Stimulated activated CD4-positive, alpha-beta T cell treated with anti-CD3 and anti-CD28 coated beads, TNF-alpha, amount 100 ng/mL, for 1 hour (primary cell): ENCODE results near the gene CDKAL1.

Source experiments
- DNase-seq, 3 donors: peaks; one replicate each; pipeline ENCODE4 v3.0.0-alpha.2; 2020; ENCODE audit warnings: low read depth in 3 of 3, low spot score in 1 of 3

Gene CDKAL1

DNA sequence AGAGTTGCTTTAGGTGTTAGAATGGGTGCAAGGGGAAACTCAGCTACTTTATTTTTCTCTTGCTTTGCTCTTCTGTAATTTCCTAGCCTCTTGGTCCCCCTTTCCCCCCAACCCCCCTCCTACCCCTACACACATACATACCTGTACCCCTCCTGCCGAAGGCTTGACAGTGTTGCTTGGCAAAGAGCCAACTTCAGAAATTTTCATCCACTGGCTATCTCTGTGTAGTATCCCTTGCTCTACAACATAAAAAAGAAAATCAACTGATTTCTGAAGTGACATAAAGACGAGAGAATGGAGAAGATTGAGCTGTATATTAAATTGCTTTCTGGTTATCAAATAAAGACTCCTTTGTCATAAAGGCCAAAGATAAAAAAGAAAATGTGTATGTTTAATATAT lies 561.2 kb downstream of the CDKAL1 start:
- no peak for DNase-seq

DNA sequence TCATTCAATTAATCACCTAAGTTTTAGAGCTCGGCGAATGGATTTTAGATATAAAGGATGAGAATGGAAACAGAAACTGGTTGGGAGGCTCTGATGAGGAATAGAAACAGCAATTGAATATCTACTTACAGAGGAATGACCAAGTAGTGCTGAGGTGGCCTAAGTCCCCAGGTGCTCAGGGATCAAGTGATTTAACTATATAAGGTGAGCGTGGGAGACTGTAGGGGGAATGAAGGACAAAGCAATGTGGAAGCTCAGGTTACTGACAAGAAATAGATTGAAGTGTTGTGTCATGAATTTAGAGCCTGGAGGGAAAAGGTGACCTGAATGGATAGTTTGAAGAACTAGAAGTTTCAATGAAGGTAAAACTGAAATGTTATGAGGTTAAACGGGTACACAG lies 563.9 kb downstream of the CDKAL1 start:
- DNase-seq = no peak

DNA sequence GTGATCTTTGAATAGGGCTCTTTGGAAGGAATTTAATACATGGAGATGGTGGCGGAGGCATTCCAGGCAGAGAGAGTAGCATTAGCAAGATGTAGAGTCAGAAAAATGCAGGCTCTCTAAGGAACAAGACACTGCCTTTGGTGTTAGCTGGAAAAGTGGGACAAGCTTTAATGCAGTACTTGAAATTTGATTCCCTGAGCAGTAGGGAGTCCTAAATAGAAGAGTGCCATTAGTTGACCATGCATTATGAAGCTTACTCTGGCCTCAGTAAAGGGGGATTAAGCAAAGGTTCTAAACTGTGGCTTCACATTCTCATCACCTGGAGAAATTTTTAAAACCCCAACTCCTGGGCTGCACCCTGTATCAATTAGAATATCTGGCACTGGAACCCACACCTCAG lies 564.5 kb downstream of the CDKAL1 start:
- no peak for DNase-seq

DNA sequence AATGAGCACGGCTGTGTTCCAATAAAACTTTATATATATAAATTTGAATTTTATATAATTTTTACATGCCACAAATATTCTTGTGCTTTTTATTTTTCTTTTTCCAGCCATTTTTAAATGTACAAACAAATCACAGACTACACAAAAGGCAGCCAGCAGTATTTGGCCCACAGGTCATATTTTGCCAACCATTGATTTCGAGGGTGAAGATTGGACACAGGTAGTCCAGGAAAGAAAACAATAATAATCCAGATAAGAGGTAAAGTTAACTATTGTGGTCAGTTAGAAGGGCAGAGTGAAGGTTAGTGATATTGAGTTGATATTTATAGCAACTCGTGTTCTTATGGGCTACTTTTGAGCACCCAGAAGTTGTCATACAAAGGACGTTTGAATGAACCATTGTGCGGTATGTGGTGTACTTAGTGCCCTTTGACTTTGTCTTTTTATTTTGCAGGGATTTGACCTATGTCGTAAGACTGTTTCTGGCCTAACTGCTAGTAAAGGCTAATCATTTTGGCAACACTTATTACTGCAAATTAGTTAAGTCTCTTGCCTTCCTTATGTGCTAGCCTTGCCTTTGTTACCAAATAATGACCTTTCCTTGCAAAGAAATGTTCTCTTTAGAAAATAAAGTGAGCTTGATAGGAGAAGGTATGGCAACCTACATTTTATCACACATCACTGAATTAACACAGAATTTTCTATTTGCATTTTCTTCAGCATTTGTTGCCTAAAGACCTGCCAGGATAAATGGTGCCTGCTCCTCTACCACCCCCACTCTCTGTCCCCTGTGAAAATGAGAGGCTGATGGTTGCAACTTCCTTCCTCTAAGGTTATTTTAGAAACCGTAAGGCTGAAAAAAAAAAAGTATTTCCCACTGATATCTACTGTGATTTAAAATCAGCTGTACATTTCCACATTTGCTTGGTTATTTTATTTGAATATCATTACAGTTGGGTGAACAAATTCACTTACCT lies 565.4 kb downstream of the CDKAL1 start:
- no peak for DNase-seq

DNA sequence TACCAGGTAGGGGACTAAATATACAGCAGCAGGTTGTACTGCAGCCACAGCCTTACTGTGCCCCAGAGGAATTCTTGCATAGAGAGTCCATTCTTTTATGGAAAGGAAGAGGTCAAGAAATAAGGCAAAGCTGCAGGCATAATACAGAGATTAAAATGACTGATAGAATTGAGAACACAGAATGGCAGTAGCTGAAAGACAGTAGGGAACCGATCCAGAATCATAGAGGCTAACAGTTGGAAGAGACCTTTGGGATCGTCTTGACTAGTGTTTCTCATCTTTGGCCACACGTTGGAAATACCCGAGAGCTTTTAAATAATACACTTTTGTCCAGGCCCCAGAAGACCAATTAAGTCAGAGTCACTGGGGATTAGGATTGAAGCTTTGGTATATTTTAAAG lies 566.7 kb downstream of the CDKAL1 start:
- no peak for DNase-seq

DNA sequence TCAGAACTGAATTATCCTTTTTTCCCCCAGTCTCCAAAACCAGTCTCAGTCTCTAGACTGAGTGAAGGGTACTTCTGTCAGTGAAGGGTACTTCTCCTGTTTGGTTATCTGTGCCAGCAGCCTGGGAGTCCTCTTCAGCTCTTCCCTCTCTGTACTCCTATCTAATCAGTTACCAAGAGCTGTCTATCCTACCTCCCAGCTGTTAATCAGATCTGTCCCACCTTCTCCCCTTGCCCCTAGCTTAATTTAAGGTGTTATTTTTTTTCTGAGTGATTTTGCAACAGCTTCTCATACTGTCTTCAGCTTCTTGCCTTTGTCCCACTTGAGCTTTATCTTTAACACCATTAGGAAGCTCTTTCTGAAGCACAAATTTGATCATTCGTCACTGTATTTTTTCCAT lies 567.4 kb downstream of the CDKAL1 start:
- no peak for DNase-seq

DNA sequence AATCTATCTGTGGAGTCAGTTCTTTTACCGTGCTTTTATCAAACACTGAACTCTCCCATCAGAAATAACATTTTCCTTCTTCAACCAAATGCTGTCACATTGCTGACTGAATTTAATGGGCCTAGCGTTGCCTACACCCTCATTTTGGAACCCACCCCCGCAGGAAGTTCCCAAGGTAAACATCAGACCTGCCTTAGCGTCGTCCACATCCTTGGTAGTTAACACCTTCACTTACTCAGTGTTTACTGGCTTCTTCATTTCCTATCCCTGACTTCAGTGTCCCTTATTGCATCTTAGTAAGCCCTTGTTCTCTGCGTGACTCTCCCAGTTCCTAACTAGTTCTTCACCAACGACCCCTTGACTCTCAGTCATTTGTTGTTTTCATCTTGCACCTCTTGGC lies 567.9 kb downstream of the CDKAL1 start:
- no peak for DNase-seq

DNA sequence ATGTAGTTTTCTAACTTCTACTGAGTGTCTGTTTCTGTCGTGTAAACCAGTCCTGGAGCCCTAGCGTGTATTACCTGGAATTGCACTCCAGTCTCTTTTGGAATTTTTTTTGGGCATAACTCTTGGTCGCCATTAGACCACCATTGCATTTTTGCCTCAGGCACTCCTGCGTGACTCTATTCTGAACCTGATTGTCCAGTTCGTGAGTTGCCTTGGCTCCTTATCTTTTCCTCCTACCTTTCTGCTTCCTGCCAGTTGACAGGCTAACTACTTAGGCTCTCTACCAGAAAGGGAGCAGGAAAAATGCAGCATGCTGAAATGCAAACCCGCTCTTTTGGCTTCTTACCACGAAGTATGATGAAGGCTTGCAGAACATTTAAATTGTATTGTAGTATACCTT lies 568.4 kb downstream of the CDKAL1 start:
- no peak for DNase-seq

DNA sequence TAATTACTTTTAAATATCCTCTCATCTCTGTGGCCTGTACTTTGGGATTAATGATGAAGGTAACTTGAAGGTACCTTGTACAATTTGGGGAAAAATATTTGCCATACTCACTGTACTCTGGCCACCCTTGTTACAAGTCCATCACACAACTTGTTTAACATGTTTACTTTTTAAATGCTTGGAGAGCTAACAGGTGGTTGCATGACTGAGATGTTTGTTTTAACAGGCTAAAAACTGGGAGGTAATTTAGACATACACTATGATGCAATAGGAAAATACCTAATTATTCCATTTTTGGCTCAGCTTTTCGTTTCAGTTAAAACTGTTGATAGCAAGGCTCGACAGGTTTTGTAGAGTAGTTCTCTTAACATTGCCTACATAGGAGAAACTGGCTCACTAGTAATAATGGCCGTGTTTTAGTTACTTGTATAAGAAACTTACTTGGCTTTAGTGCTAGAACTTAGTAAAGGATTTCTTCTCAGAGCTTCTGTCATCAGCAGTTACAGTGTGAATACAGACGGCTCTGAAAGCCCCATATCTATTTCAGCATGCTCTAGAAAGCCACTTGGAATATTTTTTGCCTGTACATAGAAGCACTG lies 569.5 kb downstream of the CDKAL1 start:
- no peak for DNase-seq

DNA sequence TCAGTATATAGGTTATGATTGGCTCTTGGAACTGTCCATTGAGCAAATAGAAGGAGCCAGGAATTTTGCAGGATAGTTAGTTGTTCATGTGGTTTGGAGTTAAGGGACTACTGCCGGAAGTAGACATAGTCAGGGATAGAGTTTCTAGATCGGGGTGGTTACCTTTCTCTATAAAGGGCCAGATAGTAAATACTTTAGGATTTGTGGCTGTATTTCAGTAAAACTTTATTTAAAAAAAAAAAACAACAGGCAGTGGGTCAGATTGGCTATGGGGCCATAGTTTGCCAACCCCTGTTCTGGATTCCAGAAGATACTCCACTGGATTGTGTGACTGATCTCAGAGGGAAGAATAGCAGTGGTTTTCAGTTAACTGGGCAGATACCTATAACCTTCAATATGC lies 570.0 kb downstream of the CDKAL1 start:
- no peak for DNase-seq

DNA sequence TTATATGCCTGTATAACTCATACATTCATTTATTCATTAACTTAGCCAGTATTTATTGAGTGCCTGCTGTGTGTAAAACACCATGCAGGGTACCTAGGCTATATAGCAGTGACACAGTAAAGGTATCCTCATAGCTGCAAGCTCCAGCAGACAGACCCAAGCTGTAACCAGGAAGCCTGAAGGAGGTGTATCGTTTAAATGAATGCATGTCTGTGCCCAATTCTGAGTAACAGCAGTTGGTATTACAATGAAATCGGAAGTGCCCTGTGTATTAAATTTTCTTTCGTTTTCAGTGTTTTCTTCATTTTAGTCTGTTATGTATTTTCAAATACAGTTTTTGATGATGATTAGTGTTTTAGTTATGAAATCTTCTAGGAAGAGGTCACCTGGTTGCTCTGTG lies 573.5 kb downstream of the CDKAL1 start:
- no peak for DNase-seq

DNA sequence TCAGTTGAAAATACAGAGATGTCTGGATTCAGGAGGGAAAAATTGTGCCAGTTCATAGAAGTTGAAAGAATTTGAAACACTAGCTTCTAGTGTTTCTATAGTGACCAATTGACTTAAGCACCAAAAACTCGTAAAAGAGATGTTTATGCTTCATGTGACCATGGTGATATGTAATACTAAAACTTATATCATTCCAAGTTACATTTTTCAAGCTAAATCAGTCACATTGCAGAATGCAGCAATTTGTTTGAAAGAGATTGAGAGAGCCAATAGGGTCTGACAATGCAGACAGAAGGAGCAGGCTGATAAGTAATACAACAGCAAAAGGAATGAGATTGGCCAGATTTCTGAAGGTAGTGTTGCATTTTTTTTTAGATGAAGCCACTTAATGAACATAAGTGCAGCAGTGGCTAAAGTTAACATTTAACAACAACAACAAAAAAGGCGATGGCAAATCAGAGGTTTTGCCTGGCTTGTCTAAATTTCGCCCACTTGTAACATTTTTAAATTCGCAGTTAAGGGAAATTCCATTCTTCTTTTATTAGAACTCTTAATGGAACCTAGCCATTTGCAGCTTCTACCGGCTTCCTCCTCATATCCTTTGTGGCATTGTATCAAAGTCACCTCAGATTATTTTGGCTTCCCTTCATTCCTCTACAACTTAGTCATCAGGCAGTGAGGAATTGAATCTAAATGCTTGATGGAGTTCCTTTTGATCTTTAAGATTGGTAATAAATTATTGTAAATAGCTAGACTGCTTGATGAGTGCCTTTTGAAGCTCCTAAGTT lies 575.3 kb downstream of the CDKAL1 start:
- DNase-seq = no peak

DNA sequence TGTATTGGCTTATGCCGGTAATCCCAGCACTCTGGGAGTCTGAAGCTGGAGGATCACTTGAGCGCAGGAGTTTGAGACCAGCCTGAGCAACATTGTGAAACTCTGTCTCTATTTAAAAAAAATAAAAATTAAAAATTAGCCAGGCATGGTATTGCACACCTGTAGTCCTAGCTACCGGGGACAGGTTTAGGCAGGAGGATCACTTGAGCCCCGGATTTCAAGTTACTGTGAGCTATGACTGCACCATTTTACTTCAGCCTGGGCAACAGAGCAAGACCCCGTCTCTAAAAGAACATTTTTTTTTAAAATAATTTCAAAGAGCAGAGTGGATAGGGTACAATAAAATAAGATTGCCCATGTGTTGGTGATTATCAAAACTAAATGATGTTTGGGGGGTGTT lies 576.4 kb downstream of the CDKAL1 start:
- DNase-seq = no peak

DNA sequence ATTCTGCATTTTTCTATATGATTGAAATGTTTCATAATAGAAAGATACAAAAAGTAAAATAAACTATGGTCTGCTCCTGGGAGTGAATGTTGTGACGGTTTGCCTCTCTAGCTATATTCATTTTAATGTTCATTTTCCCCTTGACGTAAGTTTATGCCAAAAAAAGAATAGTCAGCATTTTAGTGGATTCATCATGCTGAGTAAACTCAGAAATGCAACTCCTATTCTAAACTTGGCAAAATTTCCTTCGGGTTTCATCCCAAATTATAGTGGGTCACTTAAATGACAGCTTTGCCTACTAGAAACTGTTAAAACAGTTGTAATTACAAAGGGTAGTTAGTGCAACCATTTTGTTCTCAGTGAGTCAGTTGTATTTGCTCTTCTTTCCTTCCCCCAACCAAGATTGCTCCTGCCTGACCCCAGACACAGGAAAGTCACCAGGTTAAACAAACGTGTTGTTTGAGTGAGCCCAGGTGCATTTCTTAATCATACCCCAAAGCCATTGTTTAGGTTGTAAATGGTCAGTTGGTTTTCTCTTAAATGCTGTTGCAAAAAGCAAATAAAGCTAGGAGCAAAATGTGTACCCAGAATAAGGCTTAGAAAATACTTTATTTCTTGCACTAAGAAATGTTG lies 577.0 kb downstream of the CDKAL1 start:
- no peak for DNase-seq

DNA sequence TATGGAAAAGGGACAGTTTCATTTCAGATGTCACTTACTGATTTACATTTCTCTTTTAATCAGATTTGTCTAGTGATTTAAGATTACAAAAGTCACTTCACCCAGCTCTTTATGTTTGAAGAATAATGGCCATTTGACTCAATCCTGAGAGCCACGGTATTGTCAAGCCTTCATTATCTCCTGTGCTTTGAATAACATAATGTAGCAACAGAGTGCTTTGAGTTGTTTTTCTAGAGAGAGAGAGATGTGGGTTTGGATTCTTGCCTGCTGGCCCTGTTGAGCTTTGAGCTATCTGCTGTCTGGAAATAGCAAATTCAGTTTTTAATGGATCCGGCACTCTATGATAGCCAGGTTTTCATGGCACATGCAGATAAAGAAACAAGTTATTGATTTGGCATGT lies 580.9 kb downstream of the CDKAL1 start:
- DNase-seq = no peak

DNA sequence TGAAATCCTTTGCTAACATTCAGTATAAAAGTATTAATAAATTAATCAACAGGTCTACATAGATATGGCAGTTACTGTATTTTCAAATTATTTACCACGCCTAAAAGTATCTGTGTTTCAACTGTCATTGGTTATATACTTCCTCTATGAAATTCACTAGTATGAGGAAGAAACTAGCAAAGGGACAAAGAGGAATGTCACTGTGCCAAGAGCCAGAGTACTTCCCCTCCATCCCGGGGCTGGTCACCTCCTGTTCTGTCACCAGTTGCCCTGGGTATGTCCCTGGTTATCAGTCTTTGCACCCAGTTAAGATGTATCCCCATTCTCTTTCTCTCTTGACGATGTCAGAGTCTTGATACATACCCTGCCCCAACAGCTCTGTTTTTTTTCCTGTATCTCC lies 582.5 kb downstream of the CDKAL1 start:
- no peak for DNase-seq

DNA sequence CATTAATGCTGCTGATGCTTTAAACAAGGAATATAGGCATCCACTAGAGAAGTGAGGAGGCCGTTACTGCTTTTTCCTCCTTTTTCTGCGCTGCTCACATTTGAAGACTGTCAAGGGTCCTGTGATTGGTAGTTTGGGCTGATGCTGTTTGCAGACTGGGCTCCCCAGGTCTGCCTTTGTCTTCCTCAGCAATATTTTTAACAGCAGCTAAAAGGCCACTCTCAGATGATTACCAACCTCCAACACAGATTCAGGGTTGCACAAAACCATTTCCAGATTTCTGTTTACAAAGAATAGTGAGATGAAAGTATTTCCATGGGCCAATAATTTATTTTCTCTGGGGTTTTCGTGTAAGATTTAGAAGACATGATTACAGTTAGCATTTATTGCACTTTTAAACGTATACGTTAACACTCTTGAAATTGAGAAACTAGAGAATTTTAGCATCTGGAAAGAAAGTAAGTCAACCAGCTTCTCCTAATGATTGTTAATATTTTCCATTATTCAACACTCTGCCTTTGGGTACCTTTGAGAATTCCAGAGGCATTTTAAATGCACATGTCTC lies 584.0 kb downstream of the CDKAL1 start:
- no peak for DNase-seq

DNA sequence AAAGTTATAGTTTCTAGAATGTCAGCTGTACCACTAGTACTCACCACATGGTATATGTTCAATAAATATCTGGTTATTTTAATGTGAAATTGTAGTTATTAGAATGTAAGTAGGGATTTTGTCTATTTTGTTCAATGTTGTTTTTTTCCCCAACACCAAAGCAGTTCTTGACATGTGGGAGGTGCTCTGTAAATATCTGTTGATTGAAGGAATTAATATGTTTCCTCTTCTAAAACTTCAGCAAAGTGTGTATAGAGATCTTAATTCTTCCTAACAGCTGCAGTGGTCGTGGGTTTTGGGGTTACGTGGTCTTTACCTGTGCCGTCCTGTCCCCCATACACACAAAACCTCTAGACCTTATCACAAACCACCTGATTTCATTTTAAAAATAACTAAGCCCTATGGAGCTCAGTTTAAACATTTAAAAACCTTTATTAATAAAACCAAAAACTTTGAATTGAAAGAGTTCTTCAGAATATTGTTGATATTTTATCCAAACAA lies 587.4 kb downstream of the CDKAL1 start:
- no peak for DNase-seq

DNA sequence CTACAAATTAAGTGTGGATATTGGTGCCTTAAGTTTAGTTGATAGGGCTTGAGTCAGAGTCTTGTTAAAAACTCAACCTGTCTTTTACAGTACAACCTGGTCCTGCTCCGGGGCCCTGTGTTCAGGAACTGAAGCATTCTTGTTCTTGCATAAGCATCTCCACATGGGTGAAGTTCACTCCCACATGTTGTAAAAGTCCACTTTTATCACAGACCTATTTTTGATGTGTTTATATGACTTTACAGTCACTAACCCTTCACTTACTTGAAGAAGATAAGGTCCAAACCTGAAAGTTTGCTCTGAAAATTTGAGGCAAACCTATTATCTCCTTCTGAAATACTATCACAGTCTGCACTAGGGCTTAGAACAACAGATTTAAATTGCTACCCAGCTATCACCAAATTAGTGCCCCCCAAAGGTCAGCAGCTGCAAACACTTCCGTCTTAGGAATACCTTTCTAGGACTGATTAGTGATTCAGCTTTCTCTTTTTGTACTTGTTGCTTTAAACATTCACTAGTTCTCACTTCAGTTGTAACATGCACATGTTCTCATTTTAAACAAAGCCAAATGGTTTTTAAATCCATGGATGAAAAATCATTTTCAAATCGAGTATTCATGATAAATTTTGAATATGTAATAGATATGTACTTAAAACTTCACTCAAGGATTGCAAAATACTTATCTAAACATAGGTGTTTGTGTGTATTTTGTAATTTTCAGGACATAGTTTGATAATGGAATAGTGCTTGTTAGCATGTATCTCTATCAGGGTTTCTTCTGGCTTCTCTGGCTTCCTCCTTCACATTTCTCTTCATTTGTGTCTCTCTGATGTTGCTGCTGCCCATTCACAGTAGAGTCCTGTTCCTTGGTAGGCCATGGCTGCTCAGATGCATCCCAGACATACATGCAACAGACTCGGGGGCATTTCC lies 589.5 kb downstream of the CDKAL1 start:
- DNase-seq = no peak

DNA sequence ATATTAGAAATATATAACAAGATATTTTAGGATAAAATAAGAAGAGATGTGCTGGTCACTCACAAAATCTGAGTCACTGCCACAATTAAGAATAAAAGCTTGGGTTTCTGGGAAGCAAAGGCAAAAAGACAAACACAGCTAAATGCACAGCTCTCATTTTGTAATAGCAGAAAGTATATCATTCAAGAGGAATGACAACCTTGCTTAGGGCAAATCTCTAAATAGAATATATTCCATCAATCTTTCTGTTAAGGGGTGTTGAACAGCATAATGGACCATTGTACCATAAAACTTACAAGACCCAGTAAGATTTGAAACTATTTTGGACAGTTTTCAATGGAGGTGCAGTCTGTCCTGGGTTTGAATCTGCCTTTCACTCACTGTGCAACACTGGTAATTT lies 594.3 kb downstream of the CDKAL1 start:
- no peak for DNase-seq
